Measurements from ENCODE around the gene NACC1.

NACC1 gene

DNA sequence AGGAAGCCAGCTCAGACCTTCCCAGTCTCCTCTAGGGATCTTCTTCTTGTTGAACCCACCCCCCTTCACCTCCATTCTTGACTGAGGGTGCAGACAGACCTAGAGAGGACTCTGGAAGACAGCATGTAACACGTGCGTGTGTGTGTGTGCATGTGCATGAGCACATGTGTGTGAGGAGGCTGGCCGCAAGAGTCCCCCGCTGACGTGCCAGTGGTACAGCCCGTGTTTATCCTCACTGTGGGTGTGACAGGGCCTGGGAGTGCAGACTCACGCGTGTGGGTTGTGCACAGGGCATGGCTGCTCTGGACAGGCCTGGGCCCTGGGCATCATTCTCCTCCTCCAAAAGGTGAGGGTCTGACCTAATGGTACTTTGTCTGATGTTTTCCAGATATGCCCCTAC, 41.7 kb upstream of the NACC1 start:
- TF ChIP-seq Cebpa-rat (IDR thresholded peaks at IDR 0.05), result no peak
- no peaks in the 10 kb centered on the region for H3K27me3 ChIP-seq
- H3K4me3 ChIP-seq, result no peak overlapping the region
- H3K9ac ChIP-seq, result peak overlapping the region in 6 of 11 experiments; percentile 3 to 52 (median 30); a peak in 9 of 22 replicates
- no peaks in the 10 kb centered on the region for H3K9me3 ChIP-seq (replicated peaks in 1 of 11)
- H3K36me3 ChIP-seq, result peaks cover 0 to 51% (median 23%) of the 10 kb centered on the region in 11 experiments; a peak in 16 of 22 replicates
- peak overlapping the region; percentile 65 to 90 (median 78) for H3K4me2 ChIP-seq
- peaks cover 21 to 60% (median 52%) of the 10 kb centered on the region in 10 experiments for H3K4me1 ChIP-seq
- peak overlapping the region in 3 of 11 experiments; percentile 32 to 55 (median 48); a peak in 5 of 22 replicates for H3K27ac ChIP-seq
- peaks cover 0 to 37% (median 6%) of the 10 kb centered on the region in 11 experiments; a peak in 8 of 22 replicates for H4K20me1 ChIP-seq

DNA sequence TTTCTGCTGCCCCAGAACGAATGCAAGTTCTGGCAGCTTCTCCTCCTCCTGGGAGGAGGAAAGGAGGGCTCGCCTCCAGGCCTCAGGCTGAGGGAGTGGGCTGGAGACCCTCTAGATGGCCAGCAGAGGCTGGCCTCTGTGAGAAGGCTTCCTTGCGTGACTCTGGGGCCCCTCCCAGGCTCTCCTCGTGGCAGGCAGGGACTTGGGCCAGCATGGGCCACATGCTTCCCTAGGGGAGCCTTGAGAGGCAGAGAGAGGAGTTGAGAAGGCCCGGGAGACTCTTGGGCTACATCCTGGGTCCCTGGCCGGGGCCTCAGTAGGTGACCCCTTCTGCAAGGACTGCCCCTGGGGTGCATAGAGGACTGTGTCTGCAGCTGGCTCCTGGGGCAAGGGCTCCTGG, 41.3 kb upstream of the NACC1 start:
- no peaks in the 10 kb centered on the region for H3K27me3 ChIP-seq
- peaks cover 0 to 35% (median 6%) of the 10 kb centered on the region in 11 experiments; a peak in 8 of 22 replicates for H4K20me1 ChIP-seq
- peaks cover 0 to 56% (median 28%) of the 10 kb centered on the region in 11 experiments; a peak in 16 of 22 replicates for H3K36me3 ChIP-seq
- H3K4me3 ChIP-seq, result no peak overlapping the region; a peak in 1 of 20 replicates
- H3K27ac ChIP-seq, result peak overlapping the region in 5 of 11 experiments; percentile 4 to 55 (median 37); a peak in 7 of 22 replicates
- H3K4me2 ChIP-seq, result peak overlapping the region; percentile 65 to 90 (median 78)
- no peaks in the 10 kb centered on the region for H3K9me3 ChIP-seq (replicated peaks in 1 of 11)
- H3K9ac ChIP-seq, result peak overlapping the region in 9 of 11 experiments; percentile 1 to 52 (median 32); a peak in 10 of 22 replicates
- TF ChIP-seq Cebpa-rat (IDR thresholded peaks at IDR 0.05), result no peak
- peaks cover 21 to 55% (median 48%) of the 10 kb centered on the region in 10 experiments for H3K4me1 ChIP-seq

DNA sequence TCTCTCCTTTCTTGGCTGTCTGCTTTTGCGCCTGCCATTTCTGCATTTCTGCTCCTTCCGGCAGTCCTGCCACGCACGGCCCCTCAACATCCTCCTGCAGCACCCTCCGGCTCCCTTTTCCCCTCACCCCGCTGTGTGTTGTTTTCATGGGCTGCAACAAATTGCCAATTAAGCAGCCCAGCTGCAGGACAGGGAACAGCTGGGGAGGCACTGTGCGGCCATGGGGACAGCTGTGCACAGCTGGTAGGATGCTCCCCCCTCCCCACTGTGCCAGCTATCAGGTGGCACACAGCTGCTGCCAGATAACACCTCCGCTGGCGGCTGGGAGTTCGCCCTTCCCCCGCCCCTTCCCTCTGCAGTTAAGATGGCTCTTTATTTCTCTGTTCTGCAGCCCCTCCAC, 40.8 kb upstream of the NACC1 start:
- H3K9me3 ChIP-seq (replicated peaks in 1 of 11), result no peaks in the 10 kb centered on the region
- peak overlapping the region; percentile 65 to 90 (median 78) for H3K4me2 ChIP-seq
- H3K9ac ChIP-seq, result peak overlapping the region in 8 of 11 experiments; percentile 1 to 52 (median 33); a peak in 6 of 22 replicates
- peak overlapping the region in 3 of 11 experiments; percentile 32 to 55 (median 48); a peak in 6 of 22 replicates for H3K27ac ChIP-seq
- H3K4me3 ChIP-seq, result no peak overlapping the region; a peak in 1 of 20 replicates
- H3K4me1 ChIP-seq, result peaks cover 21 to 51% (median 47%) of the 10 kb centered on the region in 10 experiments
- H3K36me3 ChIP-seq, result peaks cover 0 to 60% (median 32%) of the 10 kb centered on the region in 11 experiments; a peak in 16 of 22 replicates
- H4K20me1 ChIP-seq, result peaks cover 0 to 30% (median 6%) of the 10 kb centered on the region in 11 experiments; a peak in 8 of 22 replicates
- H3K27me3 ChIP-seq, result no peaks in the 10 kb centered on the region
- no peak for TF ChIP-seq Cebpa-rat (IDR thresholded peaks at IDR 0.05)

DNA sequence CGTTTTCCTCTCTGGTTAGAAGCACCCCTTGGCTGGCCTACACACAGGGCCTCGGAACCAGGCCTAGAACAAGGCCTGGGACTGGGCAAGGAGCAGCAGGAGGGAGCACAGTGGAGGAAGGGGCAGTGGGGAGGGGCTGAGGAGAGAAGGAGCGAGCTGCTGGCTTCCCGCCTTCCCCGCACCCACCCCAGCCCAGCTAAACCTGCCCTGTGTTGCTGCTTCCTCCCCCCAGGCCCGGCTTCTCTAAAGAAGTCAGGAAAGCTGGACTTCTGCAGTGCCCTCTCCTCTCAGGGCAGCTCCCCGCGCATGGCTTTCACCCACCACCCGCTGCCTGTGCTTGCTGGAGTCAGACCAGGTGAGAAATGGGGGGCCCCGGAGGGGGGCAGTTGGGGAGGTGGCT, 39.7 kb upstream of the NACC1 start:
- Histone ChIP-seq H3K9me3 (replicated peaks in 1 of 11) (no peaks in the 10 kb centered on the region), H3K27ac (no peak overlapping the region)

DNA sequence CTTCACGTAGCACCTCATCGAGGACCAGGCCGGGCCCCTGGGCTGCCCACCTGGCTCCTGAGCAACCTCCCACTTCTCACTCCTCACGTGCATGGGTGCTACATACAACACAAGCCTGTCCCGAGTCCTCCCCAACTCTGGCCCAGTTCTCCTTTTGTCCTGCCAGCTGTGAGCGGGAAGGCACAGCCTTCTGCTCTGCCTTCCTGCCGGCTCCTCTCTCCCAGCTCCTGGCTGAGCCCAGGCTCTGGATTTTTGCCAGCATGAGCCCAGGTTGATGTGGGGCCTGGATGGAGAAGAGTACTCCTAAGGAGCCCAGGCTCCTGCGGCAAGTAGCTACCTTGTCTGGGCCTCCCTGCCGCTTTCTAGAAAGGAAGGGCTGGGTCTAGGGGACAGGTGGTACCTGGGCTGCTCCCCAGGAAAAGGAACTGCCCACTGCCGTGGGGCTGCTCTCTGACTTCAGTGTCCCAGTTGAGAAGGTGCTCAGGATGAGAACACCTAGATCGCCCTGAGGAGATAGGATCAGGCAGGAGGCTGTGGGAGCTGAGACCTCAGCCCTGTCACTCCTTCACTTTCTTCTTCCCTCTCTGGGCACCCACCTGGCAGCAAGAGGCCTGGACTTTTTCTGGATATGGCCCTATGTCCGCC, 39.0 kb upstream of the NACC1 start:
- H3K4me1 ChIP-seq, result peaks cover 21 to 48% (median 46%) of the 10 kb centered on the region in 10 experiments
- H3K9ac ChIP-seq, result peak overlapping the region in 7 of 11 experiments; percentile 16 to 64 (median 31); a peak in 9 of 22 replicates
- H3K27ac ChIP-seq, result peak overlapping the region in 2 of 11 experiments; percentile 3 to 6; a peak in 1 of 22 replicates
- no peak overlapping the region for H3K4me3 ChIP-seq
- H4K20me1 ChIP-seq, result peaks cover 0 to 30% (median 9%) of the 10 kb centered on the region in 11 experiments; a peak in 8 of 22 replicates
- H3K27me3 ChIP-seq, result no peaks in the 10 kb centered on the region
- no peaks in the 10 kb centered on the region for H3K9me3 ChIP-seq (replicated peaks in 1 of 11)
- peaks cover 0 to 64% (median 39%) of the 10 kb centered on the region in 11 experiments; a peak in 16 of 22 replicates for H3K36me3 ChIP-seq
- no peak for TF ChIP-seq Cebpa-rat (IDR thresholded peaks at IDR 0.05)
- H3K4me2 ChIP-seq, result peak overlapping the region; percentile 24 to 65 (median 34); a peak in 17 of 22 replicates

More for the DNA sequence above, 39.7 kb upstream of the NACC1 start:
- Histone ChIP-seq H3K4me1 (peaks cover 21 to 48% (median 46%) of the 10 kb centered on the region in 10 experiments), H3K36me3 (peaks cover 0 to 64% (median 39%) of the 10 kb centered on the region in 11 experiments; a peak in 16 of 22 replicates), H3K27me3 (no peaks in the 10 kb centered on the region), H4K20me1 (peaks cover 0 to 30% (median 9%) of the 10 kb centered on the region in 11 experiments; a peak in 8 of 22 replicates), H3K9ac (peak overlapping the region in 4 of 11 experiments; percentile 4 to 57 (median 28); a peak in 3 of 22 replicates), H3K4me3 (no peak overlapping the region), H3K4me2 (peak overlapping the region in 7 of 11 experiments; percentile 26 to 78 (median 37); a peak in 5 of 22 replicates)
- TF ChIP-seq Cebpa-rat (IDR thresholded peaks at IDR 0.05), result no peak

DNA sequence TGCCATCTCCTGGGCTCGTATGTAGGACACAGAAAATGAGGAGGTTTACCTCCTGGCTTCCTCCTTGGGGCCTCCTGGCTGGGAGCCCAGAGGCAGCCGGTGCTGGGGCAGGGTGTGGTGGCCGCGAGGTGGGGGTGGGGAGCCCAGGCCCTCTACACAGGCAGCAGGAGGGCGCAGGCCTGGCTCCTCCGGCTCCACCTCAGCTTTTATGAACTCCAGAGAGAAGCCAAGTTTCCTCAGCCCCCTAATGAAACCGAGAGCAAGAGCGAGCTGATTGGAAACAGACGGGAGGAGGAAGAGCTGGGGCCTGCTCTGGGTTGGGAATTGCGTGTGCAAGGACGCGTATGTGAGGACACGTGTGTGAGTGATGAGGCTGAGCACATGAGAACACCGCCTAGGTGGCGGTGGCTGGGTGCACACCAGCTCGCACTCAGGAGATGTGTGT, 38.5 kb upstream of the NACC1 start:
- Histone ChIP-seq H3K4me2 (peak overlapping the region; percentile 24 to 65 (median 34); a peak in 17 of 22 replicates), H3K27ac (peak overlapping the region in 2 of 11 experiments; percentile 3 to 6; a peak in 1 of 22 replicates), H3K36me3 (peaks cover 0 to 63% (median 36%) of the 10 kb centered on the region in 11 experiments; a peak in 15 of 22 replicates), H3K4me1 (peaks cover 21 to 48% (median 46%) of the 10 kb centered on the region in 10 experiments), H4K20me1 (peaks cover 0 to 30% (median 9%) of the 10 kb centered on the region in 11 experiments; a peak in 8 of 22 replicates), H3K9me3 (replicated peaks in 1 of 11) (no peaks in the 10 kb centered on the region), H3K9ac (peak overlapping the region in 7 of 11 experiments; percentile 16 to 64 (median 31); a peak in 9 of 22 replicates), H3K4me3 (no peak overlapping the region), H3K27me3 (no peaks in the 10 kb centered on the region)
- TF ChIP-seq Cebpa-rat (IDR thresholded peaks at IDR 0.05), result no peak

DNA sequence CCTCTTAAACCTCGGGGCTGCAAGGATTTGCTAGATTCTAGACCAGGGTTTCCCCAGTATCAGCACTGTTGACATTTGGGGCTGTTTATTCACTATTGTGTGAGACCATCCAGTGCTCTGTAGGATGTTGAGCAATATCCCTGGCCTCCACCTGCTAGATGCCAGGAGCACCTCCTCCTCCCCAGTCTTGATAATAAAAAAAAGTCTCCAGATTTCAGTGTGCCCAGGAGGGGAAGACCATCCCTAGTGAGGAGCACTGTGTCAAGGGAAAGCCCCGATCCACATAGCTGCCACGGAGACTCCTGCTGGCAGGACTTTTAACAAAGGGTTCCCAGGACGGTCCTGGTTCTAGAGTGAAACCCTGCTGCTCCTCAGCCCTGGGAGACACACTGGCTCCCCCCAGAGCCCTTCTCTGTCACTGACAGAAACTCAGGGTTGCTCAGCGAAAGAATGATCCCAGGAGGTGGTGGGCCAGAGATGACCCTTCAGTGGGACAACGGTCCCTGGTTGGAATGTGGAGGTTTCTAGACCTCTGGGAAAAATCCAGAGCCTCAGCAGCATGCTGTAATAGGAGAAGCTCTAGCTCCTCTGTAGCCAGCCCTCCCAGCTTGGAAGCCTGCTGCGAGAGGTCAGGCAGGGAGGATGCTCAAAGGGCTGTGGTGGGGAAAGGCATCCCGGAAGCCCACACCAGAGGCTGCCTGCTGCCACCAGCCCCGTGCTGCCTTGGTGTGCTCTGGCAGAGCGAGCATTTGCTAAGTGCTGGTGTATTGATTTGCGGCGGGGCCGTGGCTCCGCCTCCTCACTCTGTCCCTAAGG, 35.7 kb upstream of the NACC1 start:
- H3K9me3 ChIP-seq (replicated peaks in 1 of 11), result no peaks in the 10 kb centered on the region
- H3K4me2 ChIP-seq, result no peak overlapping the region
- H4K20me1 ChIP-seq, result peaks cover 0 to 10% (median 0%) of the 10 kb centered on the region in 11 experiments; a peak in 5 of 22 replicates
- peak overlapping the region in 6 of 11 experiments; percentile 3 to 38 (median 15); a peak in 4 of 22 replicates for H3K9ac ChIP-seq
- peaks cover 0 to 59% (median 35%) of the 10 kb centered on the region in 11 experiments; a peak in 15 of 22 replicates for H3K36me3 ChIP-seq
- no peak overlapping the region for H3K4me3 ChIP-seq
- H3K4me1 ChIP-seq, result peaks cover 16 to 35% (median 26%) of the 10 kb centered on the region in 10 experiments
- no peaks in the 10 kb centered on the region for H3K27me3 ChIP-seq
- H3K27ac ChIP-seq, result no peak overlapping the region; a peak in 1 of 22 replicates
- 0 out of 22 replicates have a peak, but pooled peaks of 1 of the 11 experiments have one; percentile 18 for TF ChIP-seq Cebpa-rat (IDR thresholded peaks at IDR 0.05)

DNA sequence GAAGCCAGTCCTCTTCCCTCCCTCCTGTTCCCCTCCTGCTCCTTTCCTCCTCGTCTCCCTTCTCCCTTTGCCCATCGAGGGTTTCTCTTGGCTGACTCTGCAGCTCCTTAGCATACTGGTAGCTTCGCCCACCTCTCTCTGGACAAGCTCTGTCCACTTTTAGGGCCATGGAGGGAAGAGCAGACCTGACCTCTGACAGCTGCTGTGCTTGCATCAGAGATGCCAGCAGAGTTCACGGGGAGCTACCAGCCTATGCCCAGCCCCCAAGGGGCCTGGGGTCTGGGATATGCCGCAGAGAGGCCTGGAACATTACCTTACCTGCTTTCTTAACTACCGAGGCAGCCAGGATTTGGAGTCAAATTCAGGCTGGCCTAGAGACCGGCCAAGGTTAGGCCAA, 35.1 kb upstream of the NACC1 start:
- peak overlapping the region in 5 of 11 experiments; percentile 3 to 18 (median 12); a peak in 2 of 22 replicates for H3K9ac ChIP-seq
- H4K20me1 ChIP-seq, result peaks cover 0 to 9% (median 0%) of the 10 kb centered on the region in 11 experiments; a peak in 4 of 22 replicates
- H3K27me3 ChIP-seq, result no peaks in the 10 kb centered on the region
- no peak overlapping the region for H3K4me2 ChIP-seq
- H3K4me1 ChIP-seq, result peaks cover 10 to 30% (median 22%) of the 10 kb centered on the region in 10 experiments
- H3K27ac ChIP-seq, result no peak overlapping the region; a peak in 1 of 22 replicates
- no peaks in the 10 kb centered on the region for H3K9me3 ChIP-seq (replicated peaks in 1 of 11)
- peaks cover 0 to 59% (median 35%) of the 10 kb centered on the region in 11 experiments; a peak in 15 of 22 replicates for H3K36me3 ChIP-seq
- no peak for TF ChIP-seq Cebpa-rat (IDR thresholded peaks at IDR 0.05)
- H3K4me3 ChIP-seq, result no peak overlapping the region

Measured in BLaER1 treated with 17β-estradiol and CSF1 and Interleukin-3, amounts not matched to agents 10 nM and 100 nM (cell line).